K562 (cell line): ENCODE results near the gene CALU.

Source experiments
- HNRNPL ChIP-seq: fragments of 200-400 bp; formaldehyde crosslinking; IDR thresholded peaks from 2 replicates; pipeline ENCODE4 v1.6.1; 2017; ENCODE audit warnings: low read depth, mild to moderate bottlenecking, low read length
- LCOR ChIP-seq: sonication (generic); formaldehyde crosslinking; IDR thresholded peaks from 2 replicates; pipeline ENCODE4 v1.8.0; 2022; ENCODE audit warnings: mild to moderate bottlenecking, missing genetic modification reagents
- NFE2L1 ChIP-seq: fragments of 450-650 bp; IDR thresholded peaks from 2 replicates; pipeline ENCODE4 v1.6.1; 2016; ENCODE audit warnings: missing genetic modification characterization, low read depth, mild to moderate bottlenecking, missing compliant biosample characterization, moderate library complexity, borderline replicate concordance
- SREBF2 ChIP-seq: sonication (generic); formaldehyde crosslinking; IDR thresholded peaks from 2 replicates; pipeline ENCODE4 v1.4.0; 2020; ENCODE audit warnings: mild to moderate bottlenecking, missing genetic modification reagents
- TF ChIP-seq, protein P1 (sequence below): fragments of 450-650 bp; IDR thresholded peaks from 2 replicates; pipeline ENCODE4 v1.6.1; 2016
- TF ChIP-seq, protein P2 (sequence below), 3 experiments: IDR thresholded peaks in 2 of 3; conservative IDR thresholded peaks in 1 of 3; 2 replicates each; pipeline ENCODE4 v1.5.1; 2011 to 2012; ENCODE audit warnings: low read length in 3 of 3, mild to moderate bottlenecking in 3 of 3, control low read depth in 2 of 3, improper control_type of control experiment in 1 of 3, inconsistent platforms in 1 of 3, low read depth in 1 of 3, mixed read lengths in 1 of 3, moderate library complexity in 1 of 3; ENCODE audit not compliant: insufficient read depth in 2 of 3

DNA sequence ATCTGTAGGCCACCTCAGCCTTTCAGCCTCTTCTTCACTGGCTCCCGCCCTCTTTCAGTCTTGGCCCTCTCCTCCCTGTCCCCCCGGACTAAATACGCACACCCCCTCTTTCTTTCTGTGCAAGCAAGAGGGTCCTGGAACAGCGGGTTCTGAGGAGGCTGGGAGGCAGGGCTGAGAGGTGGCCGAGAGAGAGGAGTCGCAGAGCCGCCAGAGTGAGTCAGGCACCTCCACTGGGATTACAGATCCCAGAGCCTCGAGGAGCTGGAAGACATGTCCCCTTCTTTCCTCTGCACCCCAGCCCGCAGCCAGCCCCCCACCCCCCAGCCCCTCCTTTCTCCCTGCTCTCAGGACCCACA lies 52.8 kb downstream of the CALU start:
- TF ChIP-seq HNRNPL (no peak), NFE2L1 (tag) (no peak), SREBF2 (CRISPR knock-in tag) (no peak), LCOR (CRISPR knock-in tag) (no peak)
- TF ChIP-seq, protein P1, sequence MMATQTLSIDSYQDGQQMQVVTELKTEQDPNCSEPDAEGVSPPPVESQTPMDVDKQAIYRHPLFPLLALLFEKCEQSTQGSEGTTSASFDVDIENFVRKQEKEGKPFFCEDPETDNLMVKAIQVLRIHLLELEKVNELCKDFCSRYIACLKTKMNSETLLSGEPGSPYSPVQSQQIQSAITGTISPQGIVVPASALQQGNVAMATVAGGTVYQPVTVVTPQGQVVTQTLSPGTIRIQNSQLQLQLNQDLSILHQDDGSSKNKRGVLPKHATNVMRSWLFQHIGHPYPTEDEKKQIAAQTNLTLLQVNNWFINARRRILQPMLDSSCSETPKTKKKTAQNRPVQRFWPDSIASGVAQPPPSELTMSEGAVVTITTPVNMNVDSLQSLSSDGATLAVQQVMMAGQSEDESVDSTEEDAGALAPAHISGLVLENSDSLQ: no peak
- TF ChIP-seq, protein P2, sequence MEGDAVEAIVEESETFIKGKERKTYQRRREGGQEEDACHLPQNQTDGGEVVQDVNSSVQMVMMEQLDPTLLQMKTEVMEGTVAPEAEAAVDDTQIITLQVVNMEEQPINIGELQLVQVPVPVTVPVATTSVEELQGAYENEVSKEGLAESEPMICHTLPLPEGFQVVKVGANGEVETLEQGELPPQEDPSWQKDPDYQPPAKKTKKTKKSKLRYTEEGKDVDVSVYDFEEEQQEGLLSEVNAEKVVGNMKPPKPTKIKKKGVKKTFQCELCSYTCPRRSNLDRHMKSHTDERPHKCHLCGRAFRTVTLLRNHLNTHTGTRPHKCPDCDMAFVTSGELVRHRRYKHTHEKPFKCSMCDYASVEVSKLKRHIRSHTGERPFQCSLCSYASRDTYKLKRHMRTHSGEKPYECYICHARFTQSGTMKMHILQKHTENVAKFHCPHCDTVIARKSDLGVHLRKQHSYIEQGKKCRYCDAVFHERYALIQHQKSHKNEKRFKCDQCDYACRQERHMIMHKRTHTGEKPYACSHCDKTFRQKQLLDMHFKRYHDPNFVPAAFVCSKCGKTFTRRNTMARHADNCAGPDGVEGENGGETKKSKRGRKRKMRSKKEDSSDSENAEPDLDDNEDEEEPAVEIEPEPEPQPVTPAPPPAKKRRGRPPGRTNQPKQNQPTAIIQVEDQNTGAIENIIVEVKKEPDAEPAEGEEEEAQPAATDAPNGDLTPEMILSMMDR (IDR thresholded peaks at IDR 0.05 in 2 of 3, conservative IDR thresholded peaks at IDR 0.05 in 1 of 3; ENCODE audit: insufficient read depth in 2 of 3, low read depth in 1 of 3, low read length in 3 of 3): no peak
